Epidermal melanocyte (primary cell): ENCODE results near the gene LRFN2.

ENCODE experiments used
- DNase-seq: peaks from one replicate; pipeline ENCODE4 v3.0.0; 2011; ENCODE audit warnings: low spot score; ENCODE audit not compliant: insufficient read length

LRFN2 gene

DNA sequence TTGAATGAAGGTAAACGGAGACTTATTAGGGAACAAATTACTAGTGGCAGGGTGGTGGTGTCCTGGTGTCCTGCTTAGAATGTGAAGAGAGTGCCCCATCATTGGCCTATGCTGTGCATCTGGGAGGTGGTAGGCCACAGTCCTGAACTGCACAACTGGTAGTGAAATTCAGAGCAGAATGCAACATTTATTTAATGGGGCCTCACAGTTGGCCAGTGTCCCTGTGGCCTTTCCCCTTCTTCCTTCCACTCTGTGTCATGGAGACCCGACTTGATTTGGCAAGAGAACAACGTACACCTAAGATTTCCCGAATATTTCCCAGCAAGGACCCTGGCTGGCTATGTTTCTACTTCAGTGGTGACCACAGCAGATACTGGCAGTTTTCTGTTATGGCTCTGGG is 206.9 kb downstream of the LRFN2 start:
- no peak for DNase-seq

- no peak for DNase-seq
Measured at GRCh38 chr6:40379811-40380210, 207.4 kb downstream of the LRFN2 start.

DNA sequence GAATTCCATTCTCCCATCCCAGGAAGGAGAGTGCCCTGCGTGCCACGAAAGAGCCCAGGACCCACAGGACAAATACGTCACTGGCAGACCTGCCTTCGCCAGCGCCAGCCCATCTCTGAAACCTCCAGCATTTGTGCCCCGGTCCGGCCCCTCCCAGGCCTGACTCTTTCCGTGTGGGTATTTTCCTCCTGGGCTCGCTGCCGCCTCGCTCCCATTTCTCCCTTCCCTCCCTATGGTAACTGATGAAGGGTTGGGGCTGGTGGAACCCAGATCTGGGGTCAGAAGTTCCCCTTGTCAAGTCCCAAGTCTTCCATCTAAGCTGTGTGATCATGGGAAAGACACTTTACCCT is 208.5 kb downstream of the LRFN2 start:
- no peak for DNase-seq

- no peak for DNase-seq
Measured at GRCh38 chr6:40378071-40378724, 209.0 kb downstream of the LRFN2 start.

- no peak for DNase-seq
Measured at GRCh38 chr6:40377173-40377806, 209.9 kb downstream of the LRFN2 start.

GRCh38 chr6:40376113-40376650 is 211.0 kb downstream of the LRFN2 start:
- DNase-seq, result no peak

- DNase-seq, result no peak
Measured at GRCh38 chr6:40373267-40373666, 213.9 kb downstream of the LRFN2 start.

DNA sequence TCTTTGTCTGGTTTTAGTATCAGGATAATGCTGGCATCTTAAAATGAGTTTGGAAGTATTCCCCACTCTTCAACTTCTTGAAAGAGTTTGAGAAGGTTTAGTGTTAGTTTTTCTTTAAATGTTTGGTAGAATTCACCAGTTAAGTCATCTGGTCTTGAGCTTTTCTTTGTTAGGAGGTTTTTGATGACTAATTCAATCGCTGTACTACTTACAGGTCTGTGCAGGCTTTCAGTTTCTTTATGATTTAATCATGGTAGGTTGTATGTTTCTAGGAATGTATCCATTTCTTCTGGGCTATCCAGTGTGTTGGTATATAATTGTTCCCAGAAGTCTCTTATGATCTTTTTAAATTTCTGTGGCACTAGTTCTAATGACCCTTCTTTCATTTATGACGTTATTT is 215.5 kb downstream of the LRFN2 start:
- DNase-seq, result no peak

- no peak for DNase-seq
Measured at GRCh38 chr6:40371095-40371494, 216.1 kb downstream of the LRFN2 start.

DNA sequence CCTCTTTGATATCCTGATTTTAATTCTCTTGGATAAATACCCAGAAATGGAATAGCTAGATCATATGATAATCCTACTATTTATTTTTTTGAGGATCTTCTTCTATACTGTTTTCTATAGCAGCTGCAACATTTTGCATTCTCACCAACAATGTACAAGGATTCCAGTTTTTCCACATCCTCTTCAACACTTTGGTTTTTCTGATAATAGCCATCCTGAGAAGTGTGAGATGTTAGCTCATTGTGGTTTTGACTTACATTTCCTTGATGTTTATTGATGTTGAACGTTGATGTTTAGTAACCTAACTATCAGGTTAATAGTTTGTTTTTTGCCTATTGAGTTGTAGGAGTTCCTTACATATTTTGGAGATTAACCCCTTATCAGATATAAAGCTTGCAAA is 217.3 kb downstream of the LRFN2 start:
- DNase-seq, result no peak

DNA sequence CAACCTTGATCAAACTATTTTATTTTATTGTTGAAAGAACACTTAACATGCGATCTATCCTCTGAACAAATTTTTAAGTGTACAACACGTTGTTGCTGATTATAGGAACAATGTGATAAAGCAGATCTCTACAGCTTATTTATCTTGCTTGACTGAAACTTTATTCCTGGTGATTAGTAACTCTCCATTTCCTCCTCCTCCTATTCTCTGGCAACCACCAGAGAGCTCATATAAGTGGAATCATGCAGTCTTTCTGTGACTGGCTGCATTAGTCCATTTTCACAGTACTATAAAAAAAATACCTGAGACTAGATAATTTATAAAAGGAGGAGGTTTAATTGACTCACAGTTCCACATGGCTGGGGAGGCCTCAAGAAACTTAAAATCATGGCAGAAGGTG is 218.1 kb downstream of the LRFN2 start:
- DNase-seq, result no peak

GRCh38 chr6:40362859-40363258 is 224.3 kb downstream of the LRFN2 start:
- no peak for DNase-seq

DNA sequence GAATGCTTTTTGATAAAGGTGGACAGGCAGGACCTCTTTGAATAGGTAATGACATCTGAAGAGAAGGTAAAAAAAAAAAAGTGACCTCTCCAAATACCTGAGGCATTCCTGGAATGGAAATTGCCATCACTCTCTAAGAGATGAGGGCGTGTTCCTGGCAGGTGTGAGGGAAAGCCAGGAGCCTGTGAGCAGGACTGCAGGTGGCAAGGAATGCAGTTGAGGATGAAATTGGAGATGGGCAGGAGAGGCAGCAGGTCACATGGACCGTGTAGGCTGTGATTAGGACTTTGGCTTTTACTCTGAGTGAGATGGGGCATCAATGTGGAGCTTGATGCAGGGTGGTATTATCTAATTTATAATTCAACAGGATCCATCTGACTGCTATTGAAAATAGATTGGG is 227.4 kb downstream of the LRFN2 start:
- no peak for DNase-seq

DNA sequence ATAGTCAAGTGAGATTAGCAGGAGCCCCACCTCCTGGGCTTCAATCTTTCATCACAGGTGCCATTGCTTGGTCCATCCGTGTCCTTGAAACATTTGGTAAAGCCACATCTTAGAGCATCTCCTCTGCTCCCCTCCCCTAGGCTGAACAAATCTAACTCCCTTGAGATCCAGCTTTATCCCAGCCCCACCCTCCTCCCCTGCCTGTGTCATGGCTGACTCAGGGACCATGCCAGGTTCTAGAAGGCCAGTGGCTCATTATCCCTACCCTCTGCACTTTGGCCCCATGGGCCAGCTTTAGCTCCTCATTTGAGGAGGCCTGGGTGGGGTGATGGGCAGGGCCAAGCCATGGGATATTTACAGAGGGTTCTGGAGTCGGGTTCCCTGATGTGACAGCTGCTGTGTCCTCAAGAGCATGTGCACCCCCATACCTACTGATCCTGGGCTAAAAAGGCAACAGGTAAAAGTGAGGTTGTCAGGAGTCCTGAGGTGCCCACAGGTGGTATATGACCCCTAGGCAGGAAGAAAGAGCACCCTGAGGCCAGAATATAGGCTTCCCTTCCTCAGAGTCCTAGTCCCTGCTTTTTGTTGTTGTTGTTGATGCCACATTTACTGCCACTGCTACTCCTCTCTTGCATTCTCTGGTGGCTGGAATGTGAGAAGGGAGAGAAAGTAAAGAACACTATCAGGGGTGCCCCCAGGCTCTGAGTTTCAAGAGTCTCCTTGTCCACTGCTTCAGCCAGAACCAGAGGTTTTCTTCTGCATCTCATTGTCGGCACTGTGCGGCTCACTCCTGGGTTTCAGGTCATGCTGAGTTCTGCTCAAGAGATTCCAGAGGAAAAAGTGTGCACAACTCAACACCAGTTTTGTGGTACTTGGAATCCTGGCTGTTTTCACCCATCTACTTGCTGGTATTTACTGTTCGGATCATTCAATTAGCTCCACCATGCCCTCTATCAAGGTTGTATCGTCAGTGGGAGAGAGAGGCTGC is 228.4 kb downstream of the LRFN2 start:
- no peak for DNase-seq

DNA sequence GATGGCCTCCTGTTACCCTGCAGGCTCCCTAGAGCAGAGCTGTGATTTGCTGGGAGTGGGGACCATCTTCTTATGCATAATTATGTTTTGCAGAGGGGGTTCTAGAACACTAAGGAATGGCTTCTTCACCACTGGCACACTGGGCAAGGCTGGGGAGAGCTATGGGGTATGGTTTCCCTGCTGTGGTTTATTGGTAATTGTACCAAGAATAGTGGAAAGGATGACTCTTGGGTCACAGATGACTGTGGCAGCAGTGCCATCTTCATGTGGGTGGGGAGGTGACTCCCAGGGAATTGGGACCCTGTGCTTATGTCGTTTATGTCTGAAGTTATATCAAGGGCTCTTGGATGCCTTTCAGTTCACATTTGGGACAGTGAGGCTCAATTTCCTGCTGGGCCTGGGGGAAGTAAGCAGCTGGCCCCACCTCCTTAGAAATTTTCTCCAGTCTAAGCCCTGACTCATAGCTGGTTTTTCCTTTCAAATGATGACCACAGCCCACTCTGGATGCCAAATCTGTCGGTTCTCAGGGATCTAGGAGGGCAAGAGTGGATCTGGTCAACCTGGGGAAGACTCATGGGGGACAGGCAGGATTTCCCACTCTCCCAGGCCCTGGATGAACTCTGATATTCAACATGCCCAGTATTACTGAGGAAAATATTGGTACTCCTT is 230.8 kb downstream of the LRFN2 start:
- no peak for DNase-seq

GRCh38 chr6:40355532-40355931 is 231.6 kb downstream of the LRFN2 start:
- DNase-seq, result no peak

DNA sequence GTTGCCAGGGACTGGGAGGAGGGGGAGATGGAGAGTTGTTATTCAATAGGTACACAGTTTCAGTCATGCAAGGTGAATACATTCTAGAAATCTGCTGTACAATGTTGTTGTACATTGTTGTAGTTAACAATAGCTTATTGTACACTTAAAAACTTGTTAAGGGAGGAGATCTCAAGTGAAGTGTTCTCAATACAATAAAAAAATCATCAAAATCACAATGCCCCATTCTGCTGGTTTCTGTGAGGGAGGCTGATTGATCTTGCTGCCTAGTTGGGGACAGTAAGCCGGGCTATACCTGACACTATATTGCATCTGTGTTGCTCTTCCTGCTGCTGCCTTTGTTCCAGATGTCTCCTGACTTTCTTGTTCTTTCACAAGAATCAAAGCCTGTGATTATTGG is 232.1 kb downstream of the LRFN2 start:
- DNase-seq, result no peak

GRCh38 chr6:40353967-40354452 is 233.2 kb downstream of the LRFN2 start:
- no peak for DNase-seq

- DNase-seq, result no peak
Measured at GRCh38 chr6:40353197-40353966, 233.8 kb downstream of the LRFN2 start.

DNA sequence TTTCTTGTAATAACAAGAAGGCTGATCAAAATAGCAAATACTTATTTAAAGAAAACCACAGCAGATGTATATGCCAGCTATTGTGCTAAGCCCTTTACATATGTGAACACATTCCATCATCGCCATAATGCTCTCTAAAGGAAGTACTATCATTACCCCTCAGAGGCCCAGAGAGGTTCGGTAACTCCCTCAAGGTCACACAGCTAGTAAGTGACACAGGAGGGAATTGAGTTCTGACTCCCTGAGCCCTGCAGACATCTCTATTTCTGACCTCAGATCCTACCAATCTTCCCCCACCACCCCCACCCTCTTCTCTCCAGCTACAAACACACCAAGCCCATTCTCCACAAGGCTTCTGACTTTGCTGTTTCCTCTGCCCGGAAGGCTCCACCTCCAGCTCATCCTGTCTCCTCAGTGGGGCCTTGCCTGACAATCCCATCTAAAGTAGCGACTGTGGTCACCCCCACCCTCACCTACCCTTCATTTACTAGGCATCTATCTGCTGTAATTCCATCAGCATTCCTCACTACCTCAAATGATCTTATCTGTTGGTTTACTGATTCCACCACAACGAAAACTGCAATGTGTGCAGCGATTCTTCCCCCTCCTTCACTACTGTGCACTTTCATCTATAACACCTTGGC is 234.5 kb downstream of the LRFN2 start:
- no peak for DNase-seq
